ENCODE data around the gene FSTL4. TPM values are rescaled to one million over a fixed set of nuclear protein-coding genes. Genes with fewer than 3 reads are reported as not detected.

The FSTL4 gene
- total and polyA plus RNA-seq, 2 donors (not counting 1 experiment from before 2014, with no cell fraction given), result 0.31 to 6.7 TPM

- Mint-ChIP-seq H3K27me3 (peaks cover 7% of the 10 kb centered on the region), H3K27ac (no peak overlapping the region), H3K9me3 (ENCODE audit: insufficient read depth) (no peaks in the 10 kb centered on the region), H3K4me1 (no peaks in the 10 kb centered on the region), H3K4me3 (no peak overlapping the region)
- Histone ChIP-seq H4K20me1 (ENCODE audit: control insufficient read depth, insufficient read depth, low read length, poor library complexity, severe bottlenecking) (no peaks in the 10 kb centered on the region), H3K4me2 (replicated peaks; ENCODE audit: low read depth, low read length, poor library complexity, severe bottlenecking) (no peak overlapping the region), H3K27me3 (replicated peaks in 1 of 4; ENCODE audit: control extremely low read depth in 1 of 4, control insufficient read depth in 3 of 4, insufficient read depth in 4 of 4, low read length in 3 of 4) (peaks cover 0 to 2% (median 0%) of the 10 kb centered on the region in 4 experiments), H3K36me3 (replicated peaks in 1 of 2; ENCODE audit: control extremely low read depth in 1 of 2, control insufficient read depth in 1 of 2, extremely low read depth in 1 of 2, insufficient read depth in 2 of 2, low read length in 1 of 2) (no peaks in the 10 kb centered on the region), H3K27ac (ENCODE audit: low read length in 2 of 2) (no peak overlapping the region), H3K4me3 (ENCODE audit: control extremely low read depth in 1 of 5, extremely low read depth in 1 of 5, insufficient read depth in 1 of 5, low read depth in 2 of 5, low read length in 4 of 5) (no peak overlapping the region), H3K9ac (ENCODE audit: low read length) (no peak overlapping the region), H3K4me1 (ENCODE audit: control insufficient read depth in 2 of 2, insufficient read depth in 2 of 2, low read length in 2 of 2) (no peaks in the 10 kb centered on the region), H2AFZ (ENCODE audit: insufficient read depth, low read depth, low read length, poor library complexity, severe bottlenecking) (no peak overlapping the region), H3K79me2 (ENCODE audit: control insufficient read depth, insufficient read depth, low read length) (no peaks in the 10 kb centered on the region), H3K9me3 (ENCODE audit: control extremely low read depth in 1 of 3, control insufficient read depth in 2 of 3, insufficient read depth in 1 of 3, low read length in 2 of 3) (no peaks in the 10 kb centered on the region)
- POLR2A ChIA-PET, result no interaction called here
- no peak for DNase-seq
- WGBS (ENCODE audit: insufficient coverage), result 60% methylated on average over 1 of the region's 2 CpGs
- TF ChIP-seq EZH2 (IDR thresholded peaks at IDR 0.05; ENCODE audit: borderline replicate concordance, insufficient read depth, low read depth, low read length, poor library complexity, severe bottlenecking), result no peak
- no peak for TF ChIP-seq CTCF (IDR thresholded peaks at IDR 0.05)
- CTCF ChIA-PET, result no interaction called here
- no peak for ATAC-seq (ENCODE audit: low read depth)
- intact Hi-C loops (cut with micrococcal nuclease), result no loop called here
Measured at GRCh38 chr5:133527311-133527710, 85.0 kb downstream of the FSTL4 start.

- Histone ChIP-seq H3K27ac (ENCODE audit: low read length in 2 of 2) (no peak overlapping the region), H3K4me3 (ENCODE audit: control extremely low read depth in 1 of 5, extremely low read depth in 1 of 5, insufficient read depth in 1 of 5, low read depth in 2 of 5, low read length in 4 of 5) (no peak overlapping the region), H4K20me1 (ENCODE audit: control insufficient read depth, insufficient read depth, low read length, poor library complexity, severe bottlenecking) (no peaks in the 10 kb centered on the region), H3K27me3 (replicated peaks in 1 of 4; ENCODE audit: control extremely low read depth in 1 of 4, control insufficient read depth in 3 of 4, insufficient read depth in 4 of 4, low read length in 3 of 4) (peaks cover 0 to 2% (median 0%) of the 10 kb centered on the region in 4 experiments), H3K9ac (ENCODE audit: low read length) (no peak overlapping the region), H3K36me3 (replicated peaks in 1 of 2; ENCODE audit: control extremely low read depth in 1 of 2, control insufficient read depth in 1 of 2, extremely low read depth in 1 of 2, insufficient read depth in 2 of 2, low read length in 1 of 2) (no peaks in the 10 kb centered on the region), H3K79me2 (ENCODE audit: control insufficient read depth, insufficient read depth, low read length) (no peaks in the 10 kb centered on the region), H3K4me2 (replicated peaks; ENCODE audit: low read depth, low read length, poor library complexity, severe bottlenecking) (no peak overlapping the region), H3K4me1 (ENCODE audit: control insufficient read depth in 2 of 2, insufficient read depth in 2 of 2, low read length in 2 of 2) (no peaks in the 10 kb centered on the region), H2AFZ (ENCODE audit: insufficient read depth, low read depth, low read length, poor library complexity, severe bottlenecking) (no peak overlapping the region), H3K9me3 (ENCODE audit: control extremely low read depth in 1 of 3, control insufficient read depth in 2 of 3, insufficient read depth in 1 of 3, low read length in 2 of 3) (no peaks in the 10 kb centered on the region)
- ChIA-PET POLR2A (no interaction called here), CTCF (no interaction called here)
- no peaks in the 10 kb centered on the region for H3K4me1 Mint-ChIP-seq
- intact Hi-C loops (cut with micrococcal nuclease), result no loop called here
- H3K27me3 Mint-ChIP-seq, result peaks cover 14% of the 10 kb centered on the region
- TF ChIP-seq CTCF (IDR thresholded peaks at IDR 0.05) (no peak), EZH2 (IDR thresholded peaks at IDR 0.05; ENCODE audit: borderline replicate concordance, insufficient read depth, low read depth, low read length, poor library complexity, severe bottlenecking) (no peak)
- no peak for DNase-seq
- no peaks in the 10 kb centered on the region for H3K9me3 Mint-ChIP-seq (ENCODE audit: insufficient read depth)
- ATAC-seq (ENCODE audit: low read depth), result no peak
- no peak overlapping the region for H3K4me3 Mint-ChIP-seq
- WGBS (ENCODE audit: insufficient coverage), result 89% methylated on average over 3 of the region's 7 CpGs
- H3K27ac Mint-ChIP-seq, result no peak overlapping the region
Measured at GRCh38 chr5:133526368-133526767, 86.0 kb downstream of the FSTL4 start.

All from B cell (primary cell).